T-helper 1 cell treated with Interleukin-12 subunit alpha and Interleukin-12 subunit beta and Interleukin-4 antibody, amounts not matched to agents 30 ng/mL and 1 ng/mL, for 36 hours (primary cell): ENCODE results near the gene OR52E8. TPM values are rescaled to one million over a fixed set of nuclear protein-coding genes. Genes with fewer than 3 reads are reported as not detected.

Experiments
- intact Hi-C: fragments of 100-400 bp; cut with micrococcal nuclease; formaldehyde crosslinking; loops from one replicate; pipeline ENCODE4 v1.15.1; 2024
- total RNA-seq: library from RNA; stranded (reverse); gene quantifications from 2 replicates; pipeline ENCODE4 v1.2.3, GENCODE V29; 2022

OR52E8 gene
- total RNA-seq, 1 donor from 2014 or later: not detected

DNA sequence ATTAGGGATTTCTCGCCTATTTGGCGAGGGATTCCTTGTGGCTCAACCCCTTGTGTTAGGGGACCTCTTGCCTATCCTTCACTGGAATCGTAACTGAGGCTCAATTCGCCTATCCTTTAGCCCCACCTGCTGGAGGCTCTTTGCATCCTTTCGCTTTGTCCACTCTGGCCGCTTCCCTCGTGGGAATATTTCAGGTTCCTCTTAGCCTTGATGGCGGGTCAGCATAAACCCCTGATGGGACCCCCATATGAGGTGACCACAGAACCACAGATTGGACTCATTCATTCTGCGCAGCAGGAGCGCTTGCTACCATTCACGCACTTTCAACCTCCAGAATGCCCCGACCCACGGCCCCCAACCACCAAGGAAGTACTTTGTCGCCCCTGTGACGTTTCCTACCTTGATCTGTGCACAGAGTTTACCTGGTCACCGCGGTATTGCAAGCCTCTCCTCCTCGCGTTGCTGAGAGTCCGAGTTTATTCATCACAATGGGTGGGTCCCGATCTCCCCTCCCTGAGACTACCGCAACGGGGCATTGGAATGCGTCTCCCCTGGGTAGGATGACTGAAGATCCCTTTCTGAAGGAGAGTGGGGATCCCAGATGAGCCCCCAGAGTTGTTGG, 48.9 kb downstream of the OR52E8 start, which contains the start of gene OR52N2:
OR52N2 (plus strand) TSS at position 425 of the 622 bp plus-strand sequence. CDS start 11,412 bp downstream, outside the sequence.
- intact Hi-C loops: loop anchor here (1.0 to 2.0 kb wide), 9 partner anchors 9 to 1171 kb away; partner anchors contain the start of gene OR51D1

GRCh38 chr11:5807580-5807979, 49.9 kb downstream of the OR52E8 start:
- intact Hi-C loops: no loop called here

Other genes with a start within 250 kb of the OR52E8 start
- 9.7 and 9.8 TPM in 2 replicates for gene TRIM34, start 232.7 kb downstream of the OR52E8 start, total RNA-seq
- gene TRIM5, start 172.6 kb downstream of the OR52E8 start, total RNA-seq: 22.1 and 24.0 TPM in 2 replicates
- gene TRIM22, start 167.9 kb downstream of the OR52E8 start, total RNA-seq: 280 and 282 TPM in 2 replicates
- gene OR56B1, start 121.2 kb downstream of the OR52E8 start, total RNA-seq: 0.17 and 0.37 TPM in 2 replicates
- gene OR52N4, start 103.4 kb downstream of the OR52E8 start, total RNA-seq: 1.1 and 1.9 TPM in 2 replicates
- gene OR52N5, start 74.3 kb downstream of the OR52E8 start, total RNA-seq: not detected in 2 replicates
- gene OR52N1, start 66.4 kb downstream of the OR52E8 start, total RNA-seq: not detected in 2 replicates
- gene OR52N2, start 48.8 kb downstream of the OR52E8 start, total RNA-seq: not detected in 2 replicates
- not detected in 2 replicates for gene OR52E6, start 15.8 kb downstream of the OR52E8 start, total RNA-seq
- gene OR52E4, start 22.9 kb upstream of the OR52E8 start, total RNA-seq: not detected in 2 replicates
- gene OR52E5, start 35.5 kb upstream of the OR52E8 start, total RNA-seq: not detected in 2 replicates
- not detected in 2 replicates for gene OR56A3, start 84.6 kb upstream of the OR52E8 start, total RNA-seq
- not detected in 2 replicates for gene OR56A5, start 110.8 kb upstream of the OR52E8 start, total RNA-seq
- not detected in 2 replicates for gene OR52L1, start 129.3 kb upstream of the OR52E8 start, total RNA-seq
- not detected in 2 replicates for gene OR56A4, start 149.3 kb upstream of the OR52E8 start, total RNA-seq
- not detected in 2 replicates for gene OR56A1, start 173.1 kb upstream of the OR52E8 start, total RNA-seq
- not detected in 2 replicates for gene OR56B4, start 250.0 kb upstream of the OR52E8 start, total RNA-seq